ENCODE data around the gene DIP2C.

Gene DIP2C

DNA sequence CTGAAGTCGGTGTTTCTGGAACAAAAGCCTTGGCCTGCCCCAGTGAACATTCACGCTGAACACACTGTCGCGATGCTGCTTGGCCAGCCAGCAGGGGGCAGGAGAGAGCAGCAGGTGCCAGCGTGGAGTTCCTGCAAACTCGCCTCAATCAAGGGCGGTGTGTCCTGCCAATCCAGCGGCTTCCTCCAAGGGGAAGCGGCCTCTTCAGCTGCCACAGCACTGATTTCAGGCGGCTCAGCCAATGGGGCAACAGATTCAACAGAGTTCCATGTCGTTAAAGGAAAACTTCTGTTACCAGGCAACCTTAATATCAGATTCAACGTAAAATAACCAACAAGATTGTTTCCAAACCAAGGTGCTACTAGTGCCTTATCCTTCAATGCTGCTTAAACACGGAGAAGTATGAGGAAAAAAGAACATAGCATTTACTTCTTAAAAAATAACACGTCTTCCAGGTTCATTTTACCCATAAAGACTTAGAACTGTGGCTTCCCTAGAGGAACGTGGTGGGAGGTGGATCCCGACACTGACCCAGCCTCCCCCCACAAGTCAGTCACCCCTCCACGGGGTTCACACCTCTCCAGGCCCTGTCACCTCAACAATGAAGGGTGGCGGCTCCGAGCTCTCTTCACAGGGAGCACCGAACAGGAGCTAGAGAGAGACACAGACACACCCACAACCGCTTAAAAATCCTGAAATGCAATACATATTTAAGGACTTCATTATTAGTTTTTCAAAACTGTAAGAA is 178.2 kb downstream of the DIP2C start:
- TF ChIP-seq ZFX (IDR thresholded peaks at IDR 0.05) = no peak
- peak; percentile 99 for TF ChIP-seq CTCF (conservative IDR thresholded peaks at IDR 0.05)
- peak overlapping the region; percentile 10; the same call in 1 of the 2 replicates for H3K27ac ChIP-seq

DNA sequence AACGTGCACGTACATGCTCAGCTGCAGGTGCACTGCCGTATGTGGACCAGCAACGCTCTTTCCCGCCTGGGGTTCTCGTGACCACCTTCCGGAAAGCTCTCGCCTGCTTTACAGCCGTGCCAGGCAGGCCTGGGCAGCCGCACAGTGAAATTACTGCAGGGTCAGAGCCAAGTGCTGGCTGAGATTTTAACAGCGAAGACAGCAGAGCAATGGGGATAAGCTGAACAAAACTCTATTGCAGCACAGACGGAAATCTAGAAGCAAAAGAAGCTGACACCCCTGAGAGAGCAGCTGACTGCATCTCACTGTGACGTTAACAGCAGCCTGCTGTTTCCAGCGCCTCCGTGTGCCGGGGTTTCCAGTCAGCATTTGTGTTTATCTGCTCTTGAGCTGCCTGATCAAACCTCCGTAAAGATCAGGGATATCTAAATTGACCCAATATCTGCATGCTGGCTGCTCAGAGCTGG is 179.0 kb downstream of the DIP2C start:
- peak overlapping the region; percentile 10; the same call in 1 of the 2 replicates for H3K27ac ChIP-seq
- TF ChIP-seq CTCF (conservative IDR thresholded peaks at IDR 0.05) (no peak), ZFX (IDR thresholded peaks at IDR 0.05) (no peak)

- TF ChIP-seq CTCF (conservative IDR thresholded peaks at IDR 0.05) (no peak), ZFX (IDR thresholded peaks at IDR 0.05) (no peak)
- H3K27ac ChIP-seq = no peak overlapping the region
Observed at GRCh38 chr10:509361-510102, 179.9 kb downstream of the DIP2C start.

DNA sequence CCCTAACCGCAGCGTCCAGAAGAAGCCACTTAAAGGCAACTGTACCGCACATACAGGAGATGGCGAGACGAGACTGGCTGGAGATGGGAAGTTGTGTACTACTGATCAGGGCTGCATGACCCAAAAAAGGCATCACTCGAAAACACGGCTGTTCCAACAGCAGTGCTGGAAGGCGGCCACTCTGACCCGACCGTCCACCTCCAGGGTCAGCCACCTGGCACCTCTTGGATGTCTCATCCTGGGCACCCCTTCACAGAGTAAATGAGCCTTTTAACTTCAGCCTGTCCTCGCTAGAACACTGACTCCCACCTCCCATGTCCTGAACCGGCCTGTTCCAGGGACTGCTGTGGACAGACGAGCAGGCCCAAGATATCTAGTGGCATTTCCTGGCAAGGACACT is 180.7 kb downstream of the DIP2C start:
- H3K27ac ChIP-seq = no peak overlapping the region
- no peak for TF ChIP-seq CTCF (conservative IDR thresholded peaks at IDR 0.05)
- no peak for TF ChIP-seq ZFX (IDR thresholded peaks at IDR 0.05)

GRCh38 chr10:507908-508444 is 181.5 kb downstream of the DIP2C start:
- no peak overlapping the region for H3K27ac ChIP-seq
- TF ChIP-seq CTCF (conservative IDR thresholded peaks at IDR 0.05) = no peak
- TF ChIP-seq ZFX (IDR thresholded peaks at IDR 0.05) = no peak

GRCh38 chr10:507355-507699 is 182.1 kb downstream of the DIP2C start:
- H3K27ac ChIP-seq = no peak overlapping the region
- TF ChIP-seq CTCF (conservative IDR thresholded peaks at IDR 0.05) (no peak), ZFX (IDR thresholded peaks at IDR 0.05) (no peak)
